H1 (cell line): ENCODE measurements around the gene CLEC16A.

ENCODE experiments used
- CEBPB ChIP-seq: IDR thresholded peaks from 2 replicates; pipeline ENCODE4 v1.6.1; 2012; ENCODE audit warnings: low read depth, low read length
- CTCF ChIP-seq, 3 experiments: IDR thresholded peaks; 1 replicate in 2 of 3; 2 replicates in 1 of 3; pipeline versions ENCODE4 v1.5.1 to v1.6.1; 2011; ENCODE audit warnings: low read length in 3 of 3, mild to moderate bottlenecking in 3 of 3, inconsistent platforms in 2 of 3, low read depth in 1 of 3, moderate library complexity in 1 of 3; ENCODE audit not compliant: insufficient read depth in 1 of 3; ENCODE audit errors: control extremely low read depth in 1 of 3
- POLR2A ChIP-seq, 2 experiments: IDR thresholded peaks; 1 replicate in 1 of 2; 2 replicates in 1 of 2; pipeline ENCODE4 v1.6.1; 2011; ENCODE audit warnings: low read depth in 2 of 2, low read length in 2 of 2, mild to moderate bottlenecking in 2 of 2; ENCODE audit errors: control extremely low read depth in 1 of 2

GRCh38 chr16:11205754-11206581, 261.6 kb downstream of the CLEC16A start:
- TF ChIP-seq CEBPB (no peak), CTCF (IDR thresholded peaks at IDR 0.05; ENCODE audit: control extremely low read depth in 1 of 3, insufficient read depth in 1 of 3, low read depth in 1 of 3, low read length in 3 of 3) (no peak), POLR2A (IDR thresholded peaks at IDR 0.05; ENCODE audit: control extremely low read depth in 1 of 2, low read depth in 2 of 2, low read length in 2 of 2) (no peak)
